SJCRH30 (cell line): ENCODE data around the gene UTP11. TPM values are rescaled to one million over a fixed set of nuclear protein-coding genes. Genes with fewer than 3 reads are reported as not detected.

Experiments used
- total RNA-seq: library from RNA; depleted of rRNA; stranded (reverse); fragments of >200 nt; shearing (Covaris generic); gene quantifications from 2 replicates; pipeline ENCODE4 v1.2.3, GENCODE V29; 2014; rRNA removed

UTP11 gene
- total RNA-seq, 1 experiment from 2014 or later, result 128 TPM

Other genes starting within 250 kb of the UTP11 start
- gene EPHA10, start 247.6 kb upstream of the UTP11 start, total RNA-seq, result not detected in 2 replicates
- 32.3 and 36.5 TPM in 2 replicates for gene MANEAL, start 218.9 kb upstream of the UTP11 start, total RNA-seq
- 31.7 and 34.0 TPM in 2 replicates for gene C1orf122, start 204.9 kb upstream of the UTP11 start, total RNA-seq
- gene YRDC, start 204.5 kb upstream of the UTP11 start, total RNA-seq, result 43.5 and 45.1 TPM in 2 replicates
- gene MTF1, start 153.1 kb upstream of the UTP11 start, total RNA-seq, result 4.0 and 4.4 TPM in 2 replicates
- gene INPP5B, start 65.7 kb upstream of the UTP11 start, total RNA-seq, result 16.9 and 21.1 TPM in 2 replicates
- gene SF3A3, start 22.7 kb upstream of the UTP11 start, total RNA-seq, result 187 and 190 TPM in 2 replicates
- gene FHL3, start 7.2 kb upstream of the UTP11 start, total RNA-seq, result 17.6 and 20.6 TPM in 2 replicates
- 1.6 and 1.7 TPM in 2 replicates for gene POU3F1, start 34.1 kb downstream of the UTP11 start, total RNA-seq